ENCODE results near the gene SERPINA4. TPM values are rescaled to one million over a fixed set of nuclear protein-coding genes. Genes with fewer than 3 reads are reported as not detected.

SERPINA4 gene
- total and polyA plus RNA-seq, 2 donors (not counting 1 experiment from before 2014, with no cell fraction given): not detected

GRCh38 chr14:94596361-94596760 is 35.1 kb downstream of the SERPINA4 start:
- H2AFZ ChIP-seq (ENCODE audit: low read length): no peak overlapping the region
- DNase-seq (ENCODE audit: low read depth in 2 of 2): no peak
- H3K4me1 ChIP-seq (ENCODE audit: control insufficient read depth, extremely low read depth, insufficient read depth, low read length): peaks cover 8% of the 10 kb centered on the region
- H4K20me1 ChIP-seq (ENCODE audit: control insufficient read depth, extremely low read depth, insufficient read depth, low read length): no peaks in the 10 kb centered on the region
- no peaks in the 10 kb centered on the region for H3K36me3 ChIP-seq (ENCODE audit: control insufficient read depth, insufficient read depth, low read length)
- no peak overlapping the region for H3K27ac ChIP-seq (ENCODE audit: insufficient read depth, low read length)
- H3K9ac ChIP-seq (ENCODE audit: insufficient read depth, low read length): no peak overlapping the region
- no peaks in the 10 kb centered on the region for H3K9me3 ChIP-seq (ENCODE audit: control insufficient read depth, insufficient read depth, low read depth, low read length)
- TF ChIP-seq CTCF (conservative IDR thresholded peaks at IDR 0.05 in 1 of 2, IDR thresholded peaks at IDR 0.05 in 1 of 2; ENCODE audit: low read depth in 1 of 2, low read length in 2 of 2) (no peak), EZH2 (IDR thresholded peaks at IDR 0.05; ENCODE audit: low read length, missing control alignments) (no peak)
- H3K4me3 ChIP-seq (replicated peaks in 1 of 4; ENCODE audit: control extremely low read depth in 1 of 4, insufficient read depth in 1 of 4, low read depth in 3 of 4, low read length in 4 of 4): no peak overlapping the region
- no peaks in the 10 kb centered on the region for H3K79me2 ChIP-seq (ENCODE audit: control insufficient read depth, insufficient read depth, low read length)
- H3K4me2 ChIP-seq (ENCODE audit: extremely low read depth, insufficient read depth, low read length): no peak overlapping the region
- H3K27me3 ChIP-seq (ENCODE audit: control insufficient read depth, insufficient read depth, low read length): no peaks in the 10 kb centered on the region

GRCh38 chr14:94597788-94598187 is 36.5 kb downstream of the SERPINA4 start:
- Histone ChIP-seq H3K4me3 (replicated peaks in 1 of 4; ENCODE audit: control extremely low read depth in 1 of 4, insufficient read depth in 1 of 4, low read depth in 3 of 4, low read length in 4 of 4) (no peak overlapping the region), H3K27ac (ENCODE audit: insufficient read depth, low read length) (no peak overlapping the region), H3K4me2 (ENCODE audit: extremely low read depth, insufficient read depth, low read length) (no peak overlapping the region), H3K27me3 (ENCODE audit: control insufficient read depth, insufficient read depth, low read length) (no peaks in the 10 kb centered on the region), H2AFZ (ENCODE audit: low read length) (no peak overlapping the region), H3K9me3 (ENCODE audit: control insufficient read depth, insufficient read depth, low read depth, low read length) (no peaks in the 10 kb centered on the region), H3K36me3 (ENCODE audit: control insufficient read depth, insufficient read depth, low read length) (no peaks in the 10 kb centered on the region), H3K79me2 (ENCODE audit: control insufficient read depth, insufficient read depth, low read length) (no peaks in the 10 kb centered on the region), H3K4me1 (ENCODE audit: control insufficient read depth, extremely low read depth, insufficient read depth, low read length) (peaks cover 15% of the 10 kb centered on the region), H3K9ac (ENCODE audit: insufficient read depth, low read length) (no peak overlapping the region), H4K20me1 (ENCODE audit: control insufficient read depth, extremely low read depth, insufficient read depth, low read length) (no peaks in the 10 kb centered on the region)
- TF ChIP-seq EZH2 (IDR thresholded peaks at IDR 0.05; ENCODE audit: low read length, missing control alignments) (no peak), CTCF (conservative IDR thresholded peaks at IDR 0.05 in 1 of 2, IDR thresholded peaks at IDR 0.05 in 1 of 2; ENCODE audit: low read depth in 1 of 2, low read length in 2 of 2) (no peak)
- no peak for DNase-seq (ENCODE audit: low read depth in 2 of 2)

GRCh38 chr14:94598506-94598815 is 37.2 kb downstream of the SERPINA4 start:
- Histone ChIP-seq H3K79me2 (ENCODE audit: control insufficient read depth, insufficient read depth, low read length) (no peaks in the 10 kb centered on the region), H3K4me1 (ENCODE audit: control insufficient read depth, extremely low read depth, insufficient read depth, low read length) (peaks cover 15% of the 10 kb centered on the region), H3K9ac (ENCODE audit: insufficient read depth, low read length) (no peak overlapping the region), H3K9me3 (ENCODE audit: control insufficient read depth, insufficient read depth, low read depth, low read length) (no peaks in the 10 kb centered on the region), H3K36me3 (ENCODE audit: control insufficient read depth, insufficient read depth, low read length) (no peaks in the 10 kb centered on the region), H4K20me1 (ENCODE audit: control insufficient read depth, extremely low read depth, insufficient read depth, low read length) (no peaks in the 10 kb centered on the region), H3K4me2 (ENCODE audit: extremely low read depth, insufficient read depth, low read length) (no peak overlapping the region), H2AFZ (ENCODE audit: low read length) (no peak overlapping the region), H3K27me3 (ENCODE audit: control insufficient read depth, insufficient read depth, low read length) (no peaks in the 10 kb centered on the region), H3K27ac (ENCODE audit: insufficient read depth, low read length) (no peak overlapping the region), H3K4me3 (replicated peaks in 1 of 4; ENCODE audit: control extremely low read depth in 1 of 4, insufficient read depth in 1 of 4, low read depth in 3 of 4, low read length in 4 of 4) (no peak overlapping the region)
- DNase-seq (ENCODE audit: low read depth in 2 of 2): no peak
- no peak for TF ChIP-seq CTCF (conservative IDR thresholded peaks at IDR 0.05 in 1 of 2, IDR thresholded peaks at IDR 0.05 in 1 of 2; ENCODE audit: low read depth in 1 of 2, low read length in 2 of 2)
- no peak for TF ChIP-seq EZH2 (IDR thresholded peaks at IDR 0.05; ENCODE audit: low read length, missing control alignments)

Data from fibroblast of lung (primary cell).